Measurements from ENCODE around the gene SENP6.
"Not testable (repeated sequence)": the region's sequence is repeated elsewhere in the genome, so short reads cannot be mapped to it uniquely, and the experiment has no call there.

SENP6 gene

GRCh38 chr6:75584552-75584951 is 17.1 kb upstream of the SENP6 start:
- H4K91ac ChIP-seq (ENCODE audit: low read length); H2BK5ac ChIP-seq (ENCODE audit: low read depth, low read length, poor library complexity, severe bottlenecking); H3K14ac ChIP-seq (ENCODE audit: low read length in 2 of 2); H4K8ac ChIP-seq (ENCODE audit: low read length); H3K4me3 ChIP-seq (ENCODE audit: insufficient read depth in 1 of 2, low read depth in 1 of 2, low read length in 2 of 2); H2BK12ac ChIP-seq (ENCODE audit: low read length in 2 of 2); H2AFZ ChIP-seq (ENCODE audit: low read depth, low read length); DNase-seq; H3K9ac ChIP-seq (ENCODE audit: low read length); H3K4me1 ChIP-seq (ENCODE audit: control insufficient read depth, insufficient read depth, low read depth, low read length); H3K36me3 ChIP-seq (ENCODE audit: control insufficient read depth in 1 of 2, insufficient read depth in 2 of 2, low read depth in 1 of 2, low read length in 2 of 2); H2AK5ac ChIP-seq (ENCODE audit: low read length, severe bottlenecking); H2BK120ac ChIP-seq (ENCODE audit: low read depth, low read length); H3K18ac ChIP-seq (ENCODE audit: low read depth in 1 of 2, low read length in 2 of 2); H3K4me2 ChIP-seq (ENCODE audit: low read length, poor library complexity, severe bottlenecking); H3K9me3 ChIP-seq (ENCODE audit: control insufficient read depth, low read length); H3K23ac ChIP-seq (ENCODE audit: low read length in 2 of 2); H2BK15ac ChIP-seq (ENCODE audit: low read depth, poor library complexity, severe bottlenecking); H3K27ac ChIP-seq (ENCODE audit: low read length, poor library complexity, severe bottlenecking); H3K79me1 ChIP-seq (replicated peaks; ENCODE audit: low read length, poor library complexity, severe bottlenecking); H3K4ac ChIP-seq (ENCODE audit: low read depth in 1 of 2, low read length in 2 of 2); H3K27me3 ChIP-seq (ENCODE audit: control insufficient read depth in 1 of 2, insufficient read depth in 1 of 2, low read length in 2 of 2): not testable (repeated sequence)
- WGBS: 65% methylated on average over 1 of the region's 2 CpGs

- no peak overlapping the region for H4K8ac ChIP-seq (ENCODE audit: low read length)
- H3K4me2 ChIP-seq (ENCODE audit: low read length, poor library complexity, severe bottlenecking): no peak overlapping the region
- no peak overlapping the region for H3K23ac ChIP-seq (ENCODE audit: low read length in 2 of 2)
- H3K9ac ChIP-seq (ENCODE audit: low read length): no peak overlapping the region
- no peak overlapping the region for H2AFZ ChIP-seq (ENCODE audit: low read depth, low read length)
- no peak overlapping the region for H2BK15ac ChIP-seq (ENCODE audit: low read depth, poor library complexity, severe bottlenecking)
- H3K18ac ChIP-seq (ENCODE audit: low read depth in 1 of 2, low read length in 2 of 2): no peak overlapping the region
- H4K91ac ChIP-seq (ENCODE audit: low read length): no peak overlapping the region
- no peak overlapping the region for H2BK120ac ChIP-seq (ENCODE audit: low read depth, low read length)
- no peak overlapping the region for H3K4ac ChIP-seq (ENCODE audit: low read depth in 1 of 2, low read length in 2 of 2)
- H2BK5ac ChIP-seq (ENCODE audit: low read depth, low read length, poor library complexity, severe bottlenecking): no peak overlapping the region
- peaks cover 8% of the 10 kb centered on the region for H3K9me3 ChIP-seq (ENCODE audit: control insufficient read depth, low read length)
- no peak overlapping the region for H3K14ac ChIP-seq (ENCODE audit: low read length in 2 of 2)
- H2AK5ac ChIP-seq (ENCODE audit: low read length, severe bottlenecking): no peak overlapping the region
- H3K36me3 ChIP-seq (ENCODE audit: control insufficient read depth in 1 of 2, insufficient read depth in 2 of 2, low read depth in 1 of 2, low read length in 2 of 2): no peaks in the 10 kb centered on the region
- no peak overlapping the region for H3K27ac ChIP-seq (ENCODE audit: low read length, poor library complexity, severe bottlenecking)
- no peak for DNase-seq
- H3K27me3 ChIP-seq (ENCODE audit: control insufficient read depth in 1 of 2, insufficient read depth in 1 of 2, low read length in 2 of 2): no peaks in the 10 kb centered on the region
- H3K79me1 ChIP-seq (replicated peaks; ENCODE audit: low read length, poor library complexity, severe bottlenecking): no peaks in the 10 kb centered on the region
- no peak overlapping the region for H2BK12ac ChIP-seq (ENCODE audit: low read length in 2 of 2)
- no peak overlapping the region for H3K4me3 ChIP-seq (ENCODE audit: insufficient read depth in 1 of 2, low read depth in 1 of 2, low read length in 2 of 2)
- no peaks in the 10 kb centered on the region for H3K4me1 ChIP-seq (ENCODE audit: control insufficient read depth, insufficient read depth, low read depth, low read length)
- 90% methylated on average over 1 of the region's 2 CpGs for WGBS
These were observed 12.7 kb upstream of the SENP6 start for GRCh38 chr6:75588948-75589347.

- Histone ChIP-seq H3K79me1 (replicated peaks; ENCODE audit: low read length, poor library complexity, severe bottlenecking) (no peaks in the 10 kb centered on the region), H3K18ac (ENCODE audit: low read depth in 1 of 2, low read length in 2 of 2) (no peak overlapping the region), H3K27me3 (ENCODE audit: control insufficient read depth in 1 of 2, insufficient read depth in 1 of 2, low read length in 2 of 2) (no peaks in the 10 kb centered on the region), H2BK120ac (ENCODE audit: low read depth, low read length) (no peak overlapping the region), H2BK12ac (ENCODE audit: low read length in 2 of 2) (no peak overlapping the region), H3K9ac (ENCODE audit: low read length) (no peak overlapping the region), H3K23ac (ENCODE audit: low read length in 2 of 2) (no peak overlapping the region), H3K4me2 (ENCODE audit: low read length, poor library complexity, severe bottlenecking) (no peak overlapping the region), H3K36me3 (ENCODE audit: control insufficient read depth in 1 of 2, insufficient read depth in 2 of 2, low read depth in 1 of 2, low read length in 2 of 2) (no peaks in the 10 kb centered on the region), H2AK5ac (ENCODE audit: low read length, severe bottlenecking) (no peak overlapping the region), H3K4me1 (ENCODE audit: control insufficient read depth, insufficient read depth, low read depth, low read length) (no peaks in the 10 kb centered on the region), H3K9me3 (ENCODE audit: control insufficient read depth, low read length) (no peaks in the 10 kb centered on the region), H3K27ac (ENCODE audit: low read length, poor library complexity, severe bottlenecking) (no peak overlapping the region), H4K91ac (ENCODE audit: low read length) (no peak overlapping the region), H2BK5ac (ENCODE audit: low read depth, low read length, poor library complexity, severe bottlenecking) (no peak overlapping the region), H3K4me3 (ENCODE audit: insufficient read depth in 1 of 2, low read depth in 1 of 2, low read length in 2 of 2) (no peak overlapping the region), H3K4ac (ENCODE audit: low read depth in 1 of 2, low read length in 2 of 2) (no peak overlapping the region), H3K14ac (ENCODE audit: low read length in 2 of 2) (no peak overlapping the region), H4K8ac (ENCODE audit: low read length) (no peak overlapping the region), H2AFZ (ENCODE audit: low read depth, low read length) (no peak overlapping the region), H2BK15ac (ENCODE audit: low read depth, poor library complexity, severe bottlenecking) (no peak overlapping the region)
- DNase-seq: no peak
- 100% methylated on average over 1 of the region's 2 CpGs for WGBS
These were observed 11.3 kb upstream of the SENP6 start for GRCh38 chr6:75590370-75590769.

GRCh38 chr6:75596380-75596779 is 5.3 kb upstream of the SENP6 start:
- H2AFZ ChIP-seq (ENCODE audit: low read depth, low read length); H3K23ac ChIP-seq (ENCODE audit: low read length in 2 of 2); H3K27ac ChIP-seq (ENCODE audit: low read length, poor library complexity, severe bottlenecking); H3K18ac ChIP-seq (ENCODE audit: low read depth in 1 of 2, low read length in 2 of 2); H3K79me1 ChIP-seq (replicated peaks; ENCODE audit: low read length, poor library complexity, severe bottlenecking); H3K9ac ChIP-seq (ENCODE audit: low read length); H2BK120ac ChIP-seq (ENCODE audit: low read depth, low read length); H3K14ac ChIP-seq (ENCODE audit: low read length in 2 of 2); H3K36me3 ChIP-seq (ENCODE audit: control insufficient read depth in 1 of 2, insufficient read depth in 2 of 2, low read depth in 1 of 2, low read length in 2 of 2); H3K4ac ChIP-seq (ENCODE audit: low read depth in 1 of 2, low read length in 2 of 2); H2BK5ac ChIP-seq (ENCODE audit: low read depth, low read length, poor library complexity, severe bottlenecking); H3K4me3 ChIP-seq (ENCODE audit: insufficient read depth in 1 of 2, low read depth in 1 of 2, low read length in 2 of 2); H2AK5ac ChIP-seq (ENCODE audit: low read length, severe bottlenecking); H4K8ac ChIP-seq (ENCODE audit: low read length); H3K4me2 ChIP-seq (ENCODE audit: low read length, poor library complexity, severe bottlenecking); DNase-seq; H4K91ac ChIP-seq (ENCODE audit: low read length); H3K27me3 ChIP-seq (ENCODE audit: control insufficient read depth in 1 of 2, insufficient read depth in 1 of 2, low read length in 2 of 2); H3K4me1 ChIP-seq (ENCODE audit: control insufficient read depth, insufficient read depth, low read depth, low read length); H2BK15ac ChIP-seq (ENCODE audit: low read depth, poor library complexity, severe bottlenecking); H2BK12ac ChIP-seq (ENCODE audit: low read length in 2 of 2); H3K9me3 ChIP-seq (ENCODE audit: control insufficient read depth, low read length): not testable (repeated sequence)
- no CpG with 5 or more reads among the region's 2 CpGs for WGBS
